Kidney glomerular epithelial cell (primary cell): ENCODE measurements around the gene CZIB.
"Not testable (repeated sequence)": the region's sequence is repeated elsewhere in the genome, so short reads cannot be mapped to it uniquely, and the experiment has no call there.

Source experiments
- DNase-seq: peaks from one replicate; lab custom pipeline; 2025; lab: John Stamatoyannopoulos, UW

The CZIB gene

GRCh38 chr1:53188099-53188498 lies 32.3 kb downstream of the CZIB start:
- DNase-seq = no peak

- no peak for DNase-seq
Observed at GRCh38 chr1:53187401-53187800, 33.0 kb downstream of the CZIB start.

- no peak for DNase-seq
Observed at GRCh38 chr1:53186533-53186932, 33.9 kb downstream of the CZIB start.

GRCh38 chr1:53185955-53186297 lies 34.5 kb downstream of the CZIB start:
- DNase-seq = not testable (repeated sequence)

- DNase-seq = no peak
Observed at GRCh38 chr1:53183095-53183990, 37.1 kb downstream of the CZIB start.

GRCh38 chr1:53182716-53183094 lies 37.7 kb downstream of the CZIB start:
- no peak for DNase-seq

- peak; percentile 69 for DNase-seq
Observed at GRCh38 chr1:53182111-53182593, 38.3 kb downstream of the CZIB start.

- no peak for DNase-seq
Observed at GRCh38 chr1:53180951-53181350, 39.5 kb downstream of the CZIB start.

GRCh38 chr1:53180226-53180625 lies 40.2 kb downstream of the CZIB start:
- DNase-seq = no peak

GRCh38 chr1:53176452-53177208 lies 43.8 kb downstream of the CZIB start:
- DNase-seq = no peak

- no peak for DNase-seq
Observed at GRCh38 chr1:53174971-53175913, 45.2 kb downstream of the CZIB start.

GRCh38 chr1:53172426-53173128 lies 47.9 kb downstream of the CZIB start:
- DNase-seq = no peak

GRCh38 chr1:53166912-53167311 lies 53.5 kb downstream of the CZIB start:
- no peak for DNase-seq

- no peak for DNase-seq
Observed at GRCh38 chr1:53166366-53166765, 54.1 kb downstream of the CZIB start.

- DNase-seq = no peak
Observed at GRCh38 chr1:53165408-53165961, 54.9 kb downstream of the CZIB start.
